C4-2B (cell line): Measurements from ENCODE around the gene DGKH.

Source experiments
- ZFX ChIP-seq: fragments of 450-650 bp; IDR thresholded peaks from 2 replicates; pipeline ENCODE4 v1.6.1; 2017
- TF ChIP-seq, protein P1 (sequence below): fragments of 450-650 bp; conservative IDR thresholded peaks from 2 replicates; pipeline ENCODE4 v1.5.1; 2017; ENCODE audit warnings: mild to moderate bottlenecking

DNA sequence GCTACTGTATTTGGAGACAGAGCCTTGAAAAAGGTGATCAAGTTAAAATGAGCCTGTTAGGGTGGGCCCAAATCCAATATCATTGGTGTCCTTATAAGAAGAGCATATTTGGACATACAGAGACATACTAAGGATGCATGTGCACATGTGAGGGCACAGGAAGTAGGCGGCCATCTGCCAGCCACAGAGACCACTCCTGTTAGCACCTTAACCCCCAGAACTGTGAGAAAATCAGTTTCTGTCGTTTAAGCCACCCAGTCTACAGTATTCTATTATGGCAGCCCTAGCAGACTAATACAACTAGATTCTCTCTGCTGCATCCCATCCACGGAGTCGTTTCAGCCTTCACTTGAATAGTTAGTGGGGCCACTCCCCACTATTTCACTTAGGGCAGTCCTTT, 39.4 kb upstream of the DGKH start:
- TF ChIP-seq, protein P1, sequence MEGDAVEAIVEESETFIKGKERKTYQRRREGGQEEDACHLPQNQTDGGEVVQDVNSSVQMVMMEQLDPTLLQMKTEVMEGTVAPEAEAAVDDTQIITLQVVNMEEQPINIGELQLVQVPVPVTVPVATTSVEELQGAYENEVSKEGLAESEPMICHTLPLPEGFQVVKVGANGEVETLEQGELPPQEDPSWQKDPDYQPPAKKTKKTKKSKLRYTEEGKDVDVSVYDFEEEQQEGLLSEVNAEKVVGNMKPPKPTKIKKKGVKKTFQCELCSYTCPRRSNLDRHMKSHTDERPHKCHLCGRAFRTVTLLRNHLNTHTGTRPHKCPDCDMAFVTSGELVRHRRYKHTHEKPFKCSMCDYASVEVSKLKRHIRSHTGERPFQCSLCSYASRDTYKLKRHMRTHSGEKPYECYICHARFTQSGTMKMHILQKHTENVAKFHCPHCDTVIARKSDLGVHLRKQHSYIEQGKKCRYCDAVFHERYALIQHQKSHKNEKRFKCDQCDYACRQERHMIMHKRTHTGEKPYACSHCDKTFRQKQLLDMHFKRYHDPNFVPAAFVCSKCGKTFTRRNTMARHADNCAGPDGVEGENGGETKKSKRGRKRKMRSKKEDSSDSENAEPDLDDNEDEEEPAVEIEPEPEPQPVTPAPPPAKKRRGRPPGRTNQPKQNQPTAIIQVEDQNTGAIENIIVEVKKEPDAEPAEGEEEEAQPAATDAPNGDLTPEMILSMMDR: no peak
- no peak for TF ChIP-seq ZFX
